ENCODE data around the gene USP5.

GRCh38 chr12:6869049-6870021 lies 17.4 kb downstream of the USP5 start:
- peak; percentile 85 to 92 (median 90) for TF ChIP-seq CTCF (IDR thresholded peaks at IDR 0.05)
- no peak for TF ChIP-seq POLR2A (IDR thresholded peaks at IDR 0.05)
